Activated T-cell treated with anti-CD3 and anti-CD28 coated beads, Interleukin-2, amount 50 U/mL, for 72 hours (primary cell): ENCODE measurements around the gene KCNA10. TPM values are rescaled to one million over a fixed set of nuclear protein-coding genes. Genes with fewer than 3 reads are reported as not detected.

ENCODE experiments used
- ATAC-seq, 2 donors: fragments of 150-1000 bp; cut with Tn5 transposase; replicated peaks in 1 of 2; 2 replicates each; pipeline ENCODE4 v1.10.0; 2021; ENCODE audit warnings: moderate library complexity in 2 of 2, mild to moderate bottlenecking in 1 of 2
- DNase-seq, 2 donors: peaks; one replicate each; pipeline ENCODE4 v3.0.0; 2021 to 2022; ENCODE audit warnings: mixed read lengths in 1 of 2
- H3K27ac Mint-ChIP-seq: one replicate; pipeline ENCODE4 v1.8.0; 2022; ENCODE audit warnings: mild to moderate bottlenecking, moderate library complexity, mixed read lengths
- H3K27me3 Mint-ChIP-seq: one replicate; pipeline ENCODE4 v1.8.0; 2022; ENCODE audit warnings: low read depth, mixed read lengths
- H3K36me3 Mint-ChIP-seq, 2 donors: one replicate each; pipeline ENCODE4 v1.8.0; 2022; ENCODE audit warnings: mixed read lengths in 2 of 2, mild to moderate bottlenecking in 1 of 2; ENCODE audit not compliant: insufficient read depth in 2 of 2
- H3K4me1 Mint-ChIP-seq: one replicate; pipeline ENCODE4 v1.8.0; 2022; ENCODE audit warnings: low read depth, mixed read lengths
- H3K4me3 Mint-ChIP-seq, 2 donors: one replicate each; pipeline ENCODE4 v1.8.0; 2022; ENCODE audit warnings: mild to moderate bottlenecking in 2 of 2, mixed read lengths in 2 of 2, moderate library complexity in 2 of 2
- H3K9me3 Mint-ChIP-seq, 2 donors: one replicate each; pipeline ENCODE4 v1.8.0; 2022; ENCODE audit warnings: mixed read lengths in 2 of 2
- total RNA-seq, 2 donors: library from RNA; stranded (reverse); gene quantifications; one replicate each; pipeline ENCODE4 v1.2.3, GENCODE V29; 2022

Gene KCNA10
- total RNA-seq, 2 donors from 2014 or later: not detected

DNA sequence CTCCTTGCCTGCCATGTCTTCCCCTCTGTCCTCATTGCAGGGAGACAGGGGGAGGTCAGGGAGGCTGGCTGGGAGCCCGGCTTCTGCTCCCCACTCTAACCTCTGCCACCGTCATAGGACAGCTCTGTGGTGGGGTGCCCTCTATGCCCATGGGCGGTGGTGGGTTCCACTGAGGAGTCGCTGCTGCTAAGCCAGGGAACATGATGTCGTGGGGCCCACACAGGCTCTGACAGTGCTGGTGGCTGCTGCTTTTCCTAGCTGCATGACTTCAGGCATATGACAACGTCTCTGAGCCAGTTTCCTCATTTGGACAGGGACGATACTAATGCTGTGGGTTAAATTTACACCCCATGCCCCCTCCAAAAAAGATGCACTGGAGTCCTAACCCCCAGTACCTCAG, 14.7 kb downstream of the KCNA10 start:
- DNase-seq: no peak
- no peak overlapping the region for H3K27ac Mint-ChIP-seq
- no peaks in the 10 kb centered on the region for H3K36me3 Mint-ChIP-seq
- no peak overlapping the region for H3K4me3 Mint-ChIP-seq
- no peak for ATAC-seq
- no peaks in the 10 kb centered on the region for H3K4me1 Mint-ChIP-seq
- H3K27me3 Mint-ChIP-seq: peaks cover 30% of the 10 kb centered on the region
- no peaks in the 10 kb centered on the region for H3K9me3 Mint-ChIP-seq

DNA sequence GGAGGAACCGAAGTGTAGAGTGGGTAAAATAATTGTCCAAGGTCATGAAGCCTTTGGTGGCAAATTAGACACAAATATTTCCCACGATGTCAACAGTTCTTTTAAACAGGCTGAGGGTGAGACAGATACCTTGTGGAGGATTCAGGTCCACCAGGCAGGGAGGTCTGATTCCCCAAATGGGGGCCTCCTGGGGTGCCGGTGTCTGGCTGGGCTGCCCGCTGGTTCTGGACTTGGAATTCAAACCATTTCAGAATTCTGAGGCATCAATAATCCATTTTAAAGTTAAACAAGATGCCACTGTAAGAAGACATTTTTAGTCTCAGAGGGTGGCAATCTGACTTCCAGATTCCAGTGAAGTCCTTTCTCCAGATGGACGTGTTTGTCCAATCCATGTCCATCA, 15.5 kb downstream of the KCNA10 start:
- Mint-ChIP-seq H3K4me1 (no peaks in the 10 kb centered on the region), H3K27me3 (peaks cover 27% of the 10 kb centered on the region), H3K4me3 (no peak overlapping the region), H3K27ac (no peak overlapping the region), H3K9me3 (no peaks in the 10 kb centered on the region), H3K36me3 (no peaks in the 10 kb centered on the region)
- ATAC-seq (no peak), DNase-seq (no peak)

DNA sequence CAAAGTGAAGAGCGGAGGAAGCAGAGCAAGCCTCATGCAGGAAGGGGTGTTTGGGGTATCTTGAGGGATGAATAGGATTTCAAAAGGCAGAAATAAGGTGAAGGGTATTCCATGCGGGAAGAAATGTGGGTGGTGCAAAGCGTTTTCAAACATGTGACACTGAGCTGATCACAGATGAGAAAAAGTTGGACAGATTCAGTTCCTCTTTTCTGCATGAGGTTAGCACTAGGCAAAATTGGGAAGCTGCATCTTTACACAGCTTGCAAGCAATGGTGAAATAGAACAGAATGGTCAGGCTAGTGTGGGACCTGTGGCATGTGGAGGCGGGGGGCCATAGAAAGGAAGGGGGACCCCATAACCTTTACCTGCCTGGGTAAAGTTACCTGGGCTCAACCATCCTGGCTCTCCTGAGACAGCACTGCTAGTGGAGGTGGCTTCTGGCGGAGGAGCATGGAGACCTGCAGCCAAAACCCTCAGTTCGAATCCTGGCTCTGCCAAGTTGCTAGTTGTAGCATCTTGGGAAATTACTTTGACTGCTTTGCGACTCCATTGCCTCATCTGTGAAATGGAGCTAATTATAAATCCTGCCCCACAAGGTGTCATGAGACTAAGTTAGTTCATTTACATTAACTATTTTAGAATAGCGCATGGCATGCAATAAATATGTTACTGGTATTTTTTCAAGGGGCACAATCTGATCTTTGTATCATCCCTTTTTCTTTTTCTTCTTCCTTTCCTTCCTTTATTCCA, 16.4 kb downstream of the KCNA10 start:
- no peak overlapping the region for H3K27ac Mint-ChIP-seq
- no peaks in the 10 kb centered on the region for H3K4me1 Mint-ChIP-seq
- DNase-seq (no peak), ATAC-seq (no peak)
- H3K9me3 Mint-ChIP-seq: no peaks in the 10 kb centered on the region
- H3K27me3 Mint-ChIP-seq: peaks cover 18% of the 10 kb centered on the region
- no peak overlapping the region for H3K4me3 Mint-ChIP-seq
- H3K36me3 Mint-ChIP-seq: no peaks in the 10 kb centered on the region

DNA sequence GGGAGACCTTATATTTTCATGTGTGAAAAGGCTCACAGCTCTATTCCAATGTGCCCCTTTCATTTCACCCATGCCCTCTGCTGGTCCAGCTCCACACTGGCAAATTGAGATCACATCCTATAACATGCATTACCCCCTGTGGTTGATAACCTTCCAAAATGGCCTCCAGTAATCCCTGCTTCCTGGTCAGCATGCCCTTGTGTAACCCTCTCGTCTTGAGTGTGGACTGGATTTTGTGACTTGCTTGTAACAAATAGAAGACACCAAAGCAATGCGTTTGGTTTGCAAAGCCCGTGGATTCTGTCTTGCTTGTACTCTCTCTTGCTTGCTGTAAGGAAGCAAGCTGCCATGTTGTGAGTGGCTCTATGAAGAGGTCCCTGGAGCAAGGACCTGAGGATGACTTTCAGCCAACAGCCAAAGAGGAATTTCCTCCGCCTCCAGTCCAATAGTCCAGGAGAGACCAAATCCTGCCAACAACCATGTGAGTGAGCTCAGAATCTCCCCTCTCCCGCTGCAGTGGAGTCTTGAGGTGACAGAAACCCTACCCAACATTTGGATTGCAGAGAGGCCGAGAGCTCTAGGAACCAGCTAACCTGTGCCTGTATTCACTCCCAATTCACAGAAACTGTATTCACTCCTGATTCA, 17.4 kb downstream of the KCNA10 start:
- H3K4me3 Mint-ChIP-seq: no peak overlapping the region
- ATAC-seq (no peak), DNase-seq (no peak)
- no peaks in the 10 kb centered on the region for H3K4me1 Mint-ChIP-seq
- no peaks in the 10 kb centered on the region for H3K9me3 Mint-ChIP-seq
- no peaks in the 10 kb centered on the region for H3K36me3 Mint-ChIP-seq
- peaks cover 13% of the 10 kb centered on the region for H3K27me3 Mint-ChIP-seq
- H3K27ac Mint-ChIP-seq: no peak overlapping the region

DNA sequence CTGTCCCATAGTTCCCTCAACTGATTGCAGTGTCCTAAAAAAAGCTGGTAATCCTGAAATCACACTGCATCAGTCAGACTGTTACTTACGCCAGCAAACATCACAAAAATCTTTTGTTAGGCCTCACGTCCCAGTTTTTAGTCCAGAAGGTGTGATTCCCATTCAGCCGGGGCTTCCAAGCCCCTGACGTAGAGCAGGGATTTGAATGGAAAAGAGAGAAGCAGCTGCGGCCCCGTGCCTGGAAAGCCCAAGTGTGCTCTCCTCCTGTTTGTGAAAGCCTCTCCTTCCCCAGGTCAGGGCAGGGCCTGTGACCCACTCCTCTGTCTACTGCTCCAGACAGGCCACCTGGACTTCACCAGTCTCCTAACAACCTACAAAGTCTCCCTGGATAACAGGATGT, 20.7 kb downstream of the KCNA10 start:
- Mint-ChIP-seq H3K36me3 (no peaks in the 10 kb centered on the region), H3K4me1 (no peaks in the 10 kb centered on the region), H3K9me3 (no peaks in the 10 kb centered on the region), H3K27ac (no peak overlapping the region), H3K27me3 (peaks cover 13% of the 10 kb centered on the region), H3K4me3 (no peak overlapping the region)
- DNase-seq (no peak), ATAC-seq (no peak)

DNA sequence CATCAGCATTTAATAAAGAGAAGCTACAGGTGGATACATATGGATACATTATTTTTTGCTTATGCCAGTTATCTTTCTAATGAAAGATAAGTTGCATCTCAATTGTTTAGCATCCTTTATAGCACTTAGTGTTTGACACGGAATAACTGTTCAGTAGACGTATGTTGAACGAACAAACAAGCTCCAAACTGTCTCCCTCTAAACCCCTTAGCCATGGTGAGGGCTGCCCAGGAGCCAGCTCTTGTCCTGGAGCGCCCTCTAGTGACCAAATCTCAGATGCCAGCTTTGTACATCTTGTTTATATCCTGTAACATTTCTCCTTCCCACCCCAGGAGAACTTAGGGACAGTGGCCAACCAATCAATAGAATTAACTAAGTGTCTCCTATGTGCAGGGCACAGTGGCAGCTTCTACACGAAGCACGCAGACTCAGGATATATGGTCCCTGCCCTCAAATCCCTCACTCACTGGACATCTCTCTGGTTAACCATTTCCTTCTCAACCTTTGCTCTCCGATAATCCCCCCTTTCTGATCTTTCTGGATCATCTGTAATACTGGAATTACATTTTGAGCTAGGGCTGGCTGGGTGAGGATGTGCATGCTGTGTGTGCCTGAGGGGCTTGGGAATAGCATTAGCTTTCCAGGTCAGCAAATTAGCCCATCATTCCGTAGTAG, 22.9 kb downstream of the KCNA10 start:
- no peaks in the 10 kb centered on the region for H3K27me3 Mint-ChIP-seq
- peak; percentile 81 to 83 for DNase-seq
- H3K36me3 Mint-ChIP-seq: no peaks in the 10 kb centered on the region
- H3K4me3 Mint-ChIP-seq: no peak overlapping the region
- H3K27ac Mint-ChIP-seq: no peak overlapping the region
- H3K9me3 Mint-ChIP-seq: no peaks in the 10 kb centered on the region
- H3K4me1 Mint-ChIP-seq: no peaks in the 10 kb centered on the region
- ATAC-seq: peak; percentile 88 to 89

DNA sequence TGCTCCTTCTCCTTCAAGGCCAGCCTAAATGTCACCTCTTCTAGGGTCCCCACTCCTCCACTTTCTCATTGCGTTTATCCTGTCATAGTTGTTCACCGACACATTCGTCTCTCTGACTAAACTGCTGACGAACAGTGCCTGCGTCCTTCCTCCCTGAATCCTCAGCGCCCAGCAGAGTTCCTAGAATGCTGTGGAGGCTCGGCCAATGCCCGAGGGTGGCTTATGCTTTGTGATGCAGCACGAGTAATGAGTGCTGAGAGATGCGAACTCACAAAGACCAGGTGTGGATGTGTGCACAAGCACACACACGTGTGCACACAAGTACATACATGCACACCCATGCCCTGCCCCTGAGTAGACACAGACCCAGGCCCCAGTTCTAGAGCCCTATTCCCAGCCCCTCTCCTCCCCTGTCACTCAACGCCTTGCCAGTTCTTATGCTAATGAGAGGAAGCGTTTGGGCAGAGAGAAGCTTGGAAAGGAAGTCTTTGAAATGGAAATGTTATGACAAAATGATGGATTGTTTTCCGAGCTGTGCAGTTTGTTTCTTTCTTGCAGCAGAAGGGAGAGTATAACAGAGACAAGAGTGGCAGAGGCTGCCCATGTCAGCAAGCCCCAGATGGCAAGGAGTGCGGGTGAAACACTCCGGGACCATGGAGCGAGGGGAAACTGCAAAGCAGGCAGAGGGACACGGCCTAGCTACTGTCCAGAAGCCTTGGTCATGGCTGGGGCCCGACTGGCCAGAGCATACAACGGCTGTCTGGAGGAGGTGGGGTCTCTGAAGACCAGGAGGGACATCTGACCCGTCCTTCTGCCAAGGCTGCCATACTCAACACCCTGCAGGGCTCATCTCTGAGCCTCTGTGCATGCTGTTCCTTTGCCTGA, 24.2 kb downstream of the KCNA10 start:
- H3K27ac Mint-ChIP-seq: no peak overlapping the region
- H3K4me1 Mint-ChIP-seq: no peaks in the 10 kb centered on the region
- no peaks in the 10 kb centered on the region for H3K9me3 Mint-ChIP-seq
- H3K36me3 Mint-ChIP-seq: no peaks in the 10 kb centered on the region
- no peak overlapping the region for H3K4me3 Mint-ChIP-seq
- DNase-seq (no peak), ATAC-seq (no peak)
- H3K27me3 Mint-ChIP-seq: no peaks in the 10 kb centered on the region

DNA sequence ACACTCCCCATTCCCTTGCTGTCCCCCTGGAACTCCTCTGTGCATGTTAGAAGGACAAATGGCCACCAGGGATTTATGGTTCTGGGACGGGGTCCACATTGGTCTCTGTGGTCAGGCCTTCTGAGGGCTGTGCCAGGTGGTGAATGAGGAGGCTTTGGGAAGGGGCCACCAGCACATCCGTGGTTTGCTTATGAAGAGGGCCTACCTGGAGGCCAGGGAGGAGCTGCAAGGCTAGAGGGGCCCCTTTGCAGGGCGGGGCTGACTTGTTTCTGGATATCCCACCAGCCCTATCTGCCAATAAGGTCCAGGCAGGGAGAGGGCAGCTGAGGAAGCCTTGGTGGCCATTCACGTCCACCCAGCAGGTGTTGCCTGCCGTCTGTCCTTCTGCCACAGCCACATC, 24.9 kb downstream of the KCNA10 start:
- H3K27me3 Mint-ChIP-seq: no peaks in the 10 kb centered on the region
- H3K27ac Mint-ChIP-seq: no peak overlapping the region
- no peaks in the 10 kb centered on the region for H3K4me1 Mint-ChIP-seq
- H3K36me3 Mint-ChIP-seq: no peaks in the 10 kb centered on the region
- H3K9me3 Mint-ChIP-seq: no peaks in the 10 kb centered on the region
- no peak for DNase-seq
- ATAC-seq: no peak
- H3K4me3 Mint-ChIP-seq: no peak overlapping the region

DNA sequence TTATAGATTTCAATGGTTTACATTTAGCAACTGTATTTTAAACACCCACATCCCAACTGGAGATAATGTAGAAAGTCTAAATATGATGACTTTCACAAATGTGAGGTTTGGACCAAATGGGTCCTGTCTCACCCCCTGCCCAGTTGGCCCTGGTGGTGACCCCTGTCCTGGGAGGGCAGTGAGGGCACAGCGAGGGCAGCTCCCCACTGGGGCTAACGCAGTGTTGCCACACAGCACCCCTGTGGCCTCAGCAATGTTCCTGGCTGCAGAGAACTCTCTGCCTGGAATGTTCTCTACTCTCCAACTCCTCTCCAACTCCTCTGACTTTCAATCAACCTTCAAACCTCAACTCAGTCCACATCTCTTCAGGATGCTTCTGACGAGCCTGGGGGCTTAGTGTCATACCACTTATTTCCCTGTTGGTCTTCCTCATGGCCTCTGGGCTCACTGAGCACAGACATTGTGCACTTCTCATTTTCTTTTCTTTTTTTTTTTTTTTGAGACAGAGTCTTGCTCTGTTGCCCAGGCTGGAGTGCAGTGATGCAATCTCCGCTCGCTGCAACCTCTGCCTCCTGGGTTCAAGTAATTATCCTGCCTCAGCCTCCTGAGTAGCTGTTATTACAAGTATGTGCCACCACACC, 25.8 kb downstream of the KCNA10 start:
- H3K9me3 Mint-ChIP-seq: no peaks in the 10 kb centered on the region
- H3K27me3 Mint-ChIP-seq: no peaks in the 10 kb centered on the region
- no peak overlapping the region for H3K27ac Mint-ChIP-seq

DNA sequence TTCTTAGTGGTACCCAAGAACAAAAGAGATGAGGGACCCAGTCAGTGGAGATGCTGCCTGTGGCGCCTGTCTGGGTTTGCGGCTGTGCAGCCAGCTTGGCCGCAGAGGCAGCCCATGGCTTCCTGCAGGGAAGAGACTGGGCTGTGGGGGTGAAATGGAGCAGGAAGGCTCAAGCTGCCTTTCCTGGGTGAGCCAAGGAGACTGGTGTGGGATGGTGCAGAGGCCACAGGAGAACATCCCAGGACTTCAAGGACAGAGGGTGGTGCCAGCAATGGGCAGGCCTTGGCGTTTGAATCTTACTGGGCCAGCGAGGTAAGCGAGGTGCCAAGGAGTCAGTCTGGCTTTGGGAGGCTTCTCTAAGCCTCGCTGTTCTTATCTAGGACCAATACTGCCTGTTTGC, 26.4 kb downstream of the KCNA10 start:
- Mint-ChIP-seq H3K27ac (no peak overlapping the region), H3K4me1 (no peaks in the 10 kb centered on the region), H3K27me3 (no peaks in the 10 kb centered on the region), H3K36me3 (no peaks in the 10 kb centered on the region), H3K4me3 (no peak overlapping the region), H3K9me3 (no peaks in the 10 kb centered on the region)
- DNase-seq (no peak), ATAC-seq (no peak)

More for the DNA sequence above, 25.8 kb downstream of the KCNA10 start:
- no peak for DNase-seq
- no peak for ATAC-seq
- no peaks in the 10 kb centered on the region for H3K4me1 Mint-ChIP-seq
- H3K4me3 Mint-ChIP-seq: no peak overlapping the region
- no peaks in the 10 kb centered on the region for H3K36me3 Mint-ChIP-seq

DNA sequence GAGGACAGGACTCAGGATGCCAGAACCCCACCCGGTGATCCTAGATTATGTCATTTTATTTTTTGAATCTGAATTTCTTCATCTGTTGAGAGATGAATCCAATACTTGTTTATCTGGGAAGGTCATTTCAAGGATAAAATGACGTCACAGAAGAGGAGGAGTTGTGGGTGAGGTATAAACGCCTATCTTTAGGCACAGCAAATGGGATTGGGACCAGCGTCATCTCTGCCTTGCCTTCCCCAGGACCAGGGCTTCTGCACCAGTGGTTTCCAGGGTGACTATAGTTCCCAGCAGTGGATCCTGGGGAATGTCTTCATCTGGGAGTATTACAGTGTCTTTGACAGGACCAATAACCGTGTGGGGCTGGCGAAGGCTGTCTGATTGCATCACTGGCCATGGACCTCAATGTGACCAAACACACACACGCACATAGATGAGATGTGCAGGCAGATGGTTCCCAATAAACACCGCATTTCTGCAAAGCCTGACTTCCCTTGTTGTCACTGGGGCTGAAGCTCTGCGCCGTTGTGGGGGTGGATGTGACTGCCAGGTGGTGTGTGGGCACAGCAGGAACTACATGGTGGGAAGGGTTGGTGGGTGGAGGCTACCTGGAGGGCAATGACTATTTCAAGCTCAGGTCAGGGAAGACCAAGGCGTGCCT, 28.1 kb downstream of the KCNA10 start:
- no peaks in the 10 kb centered on the region for H3K9me3 Mint-ChIP-seq
- no peaks in the 10 kb centered on the region for H3K36me3 Mint-ChIP-seq
- no peak overlapping the region for H3K27ac Mint-ChIP-seq
- no peaks in the 10 kb centered on the region for H3K4me1 Mint-ChIP-seq
- ATAC-seq (no peak), DNase-seq (no peak)
- H3K4me3 Mint-ChIP-seq: no peak overlapping the region
- H3K27me3 Mint-ChIP-seq: no peaks in the 10 kb centered on the region

DNA sequence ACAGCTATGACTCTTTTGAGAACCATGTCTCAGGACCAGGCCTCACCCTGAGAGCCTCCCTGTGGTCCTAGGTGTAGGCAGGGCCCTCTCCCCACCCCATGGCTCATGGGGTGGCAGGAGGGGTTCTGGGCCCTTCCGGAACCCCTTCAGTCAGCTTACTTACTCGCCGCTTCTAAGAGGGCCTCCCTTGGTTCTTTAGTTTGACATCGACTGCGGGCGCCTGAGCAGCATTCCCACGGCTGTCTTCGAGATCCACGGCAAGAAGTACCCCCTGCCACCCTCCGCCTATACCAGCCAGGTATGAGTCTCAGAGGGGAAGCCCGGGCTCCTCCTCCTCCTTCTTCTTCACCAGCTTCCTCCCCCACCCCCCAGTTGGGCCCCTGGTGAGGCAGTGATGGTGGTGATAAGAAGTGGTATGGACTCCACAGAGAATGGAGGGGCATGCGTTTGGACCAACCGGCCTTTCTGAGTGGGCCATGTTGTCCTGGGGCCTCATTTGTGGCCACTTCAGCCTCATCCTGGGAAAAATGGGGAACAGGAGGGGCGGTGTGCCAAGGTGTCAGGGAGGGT, 28.9 kb downstream of the KCNA10 start:
- no peak for ATAC-seq
- H3K27me3 Mint-ChIP-seq: peaks cover 8% of the 10 kb centered on the region
- H3K4me3 Mint-ChIP-seq: no peak overlapping the region
- H3K36me3 Mint-ChIP-seq: no peaks in the 10 kb centered on the region
- H3K4me1 Mint-ChIP-seq: no peaks in the 10 kb centered on the region
- no peak for DNase-seq
- no peak overlapping the region for H3K27ac Mint-ChIP-seq
- no peaks in the 10 kb centered on the region for H3K9me3 Mint-ChIP-seq
